GM23338 (cell line): ENCODE data around the gene DUS2. TPM values are rescaled to one million over a fixed set of nuclear protein-coding genes. Genes with fewer than 3 reads are reported as not detected.

Experiments used
- ATAC-seq: fragments of 200-7000 bp; cut with Tn5 transposase; 3 replicates; pipeline ENCODE4 v1.9.1; 2020
- DNase-seq: peaks from one replicate; pipeline ENCODE4 v3.0.0-alpha.2; 2015; ENCODE audit warnings: low spot score
- H2AFZ ChIP-seq: fragments of 200-600 bp; sonication (generic); 2 replicates; pipeline ENCODE4 v1.8.0; 2016; ENCODE audit warnings: antibody characterized with exemption, mild to moderate bottlenecking, moderate library complexity
- H3F3A ChIP-seq: fragments of 200-600 bp; sonication (generic); replicated peaks from 2 replicates; pipeline ENCODE4 v1.8.0; 2017; ENCODE audit warnings: antibody characterized with exemption, mixed run types, low read depth
- H3K27ac ChIP-seq: fragments of 200-600 bp; sonication (generic); 2 replicates; pipeline ENCODE4 v1.6.1; 2016; ENCODE audit warnings: low read depth
- H3K27me3 ChIP-seq: fragments of 200-600 bp; sonication (generic); 2 replicates; pipeline ENCODE4 v1.8.0; 2016; ENCODE audit warnings: mild to moderate bottlenecking, mixed run types, moderate library complexity; ENCODE audit not compliant: insufficient read depth
- H3K36me3 ChIP-seq: fragments of 200-600 bp; sonication (generic); 2 replicates; pipeline ENCODE4 v1.8.0; 2016; ENCODE audit warnings: mild to moderate bottlenecking; ENCODE audit not compliant: insufficient read depth
- H3K4me1 ChIP-seq: fragments of 200-600 bp; sonication (generic); 2 replicates; pipeline ENCODE4 v1.8.0; 2016; ENCODE audit warnings: mild to moderate bottlenecking, moderate library complexity; ENCODE audit not compliant: insufficient read depth
- H3K4me2 ChIP-seq: fragments of 200-600 bp; sonication (generic); 2 replicates; pipeline ENCODE4 v1.7.1; 2017; ENCODE audit warnings: mixed run types
- H3K4me3 ChIP-seq: fragments of 200-600 bp; sonication (generic); 2 replicates; pipeline ENCODE4 v1.6.1; 2016; ENCODE audit warnings: mixed run types
- H3K79me2 ChIP-seq: fragments of 200-600 bp; sonication (generic); replicated peaks from 2 replicates; pipeline ENCODE4 v1.8.0; 2017; ENCODE audit warnings: mild to moderate bottlenecking; ENCODE audit not compliant: insufficient read depth
- H3K9me2 ChIP-seq: fragments of 200-600 bp; sonication (generic); 2 replicates; pipeline ENCODE4 v1.8.0; 2017; ENCODE audit not compliant: insufficient read depth
- H4K20me1 ChIP-seq: fragments of 200-600 bp; sonication (generic); replicated peaks from 2 replicates; pipeline ENCODE4 v1.8.0; 2017; ENCODE audit warnings: mild to moderate bottlenecking; ENCODE audit not compliant: insufficient read depth
- H3K27ac Mint-ChIP-seq: 2 replicates; pipeline ENCODE4 v1.8.0; 2020; ENCODE audit warnings: inconsistent platforms, mild to moderate bottlenecking, moderate library complexity, mixed read lengths
- H3K27me3 Mint-ChIP-seq: 3 replicates; pipeline ENCODE4 v1.8.0; 2022; ENCODE audit warnings: low read depth, mild to moderate bottlenecking, moderate library complexity, mixed read lengths, inconsistent platforms; ENCODE audit not compliant: insufficient read depth, poor library complexity
- H3K36me3 Mint-ChIP-seq: 3 replicates; pipeline ENCODE4 v1.8.0; 2021; ENCODE audit warnings: low read depth, mild to moderate bottlenecking, inconsistent platforms, moderate library complexity, mixed read lengths
- H3K4me1 Mint-ChIP-seq: 3 replicates; pipeline ENCODE4 v1.8.0; 2020; ENCODE audit warnings: mild to moderate bottlenecking, inconsistent platforms, mixed read lengths
- H3K4me3 Mint-ChIP-seq: 3 replicates; pipeline ENCODE4 v1.8.0; 2021; ENCODE audit warnings: moderate library complexity, mild to moderate bottlenecking, inconsistent platforms, mixed read lengths
- H3K9me3 Mint-ChIP-seq: 3 replicates; pipeline ENCODE4 v1.8.0; 2020; ENCODE audit warnings: moderate library complexity, mild to moderate bottlenecking, inconsistent platforms, mixed read lengths
- CREB1 ChIP-seq: fragments of 250-450 bp; sonication (Bioruptor Pico); IDR thresholded peaks from 2 replicates; pipeline ENCODE4 v1.5.0; 2020; ENCODE audit warnings: low read depth, mild to moderate bottlenecking, moderate library complexity
- CTCF ChIP-seq, 2 experiments: fragments of 200-600 bp in 1 of 2; sonication (generic) in 1 of 2; conservative IDR thresholded peaks; 2 replicates each; pipeline versions ENCODE4 v1.5.1 to v1.6.1; 2016 to 2017; ENCODE audit warnings: antibody characterized with exemption in 2 of 2, low read depth in 2 of 2, mild to moderate bottlenecking in 2 of 2, moderate library complexity in 1 of 2
- ETS1 ChIP-seq: IDR thresholded peaks from 2 replicates; pipeline ENCODE4 v1.6.1; 2016; ENCODE audit warnings: antibody characterized with exemption
- EZH2 ChIP-seq: fragments of 200-600 bp; sonication (generic); IDR thresholded peaks from one replicate; pipeline ENCODE4 v1.8.0; 2017; ENCODE audit warnings: antibody characterized with exemption, mild to moderate bottlenecking, low read depth; ENCODE audit not compliant: unreplicated experiment
- EZH2phosphoT487 ChIP-seq: fragments of 200-600 bp; sonication (generic); IDR thresholded peaks from one replicate; pipeline ENCODE4 v1.8.1; 2018; ENCODE audit warnings: antibody characterized with exemption; ENCODE audit not compliant: unreplicated experiment
- JUNB ChIP-seq: IDR thresholded peaks from one replicate; pipeline ENCODE4 v1.6.1; 2016; ENCODE audit warnings: antibody characterized with exemption; ENCODE audit not compliant: unreplicated experiment
- NANOG ChIP-seq: IDR thresholded peaks from 2 replicates; pipeline ENCODE4 v1.6.1; 2016; ENCODE audit warnings: antibody characterized with exemption, borderline replicate concordance
- POLR2AphosphoS5 ChIP-seq: IDR thresholded peaks from 2 replicates; pipeline ENCODE4 v1.6.1; 2016; ENCODE audit warnings: antibody characterized with exemption, low read depth
- REST ChIP-seq: IDR thresholded peaks from one replicate; pipeline ENCODE4 v1.6.1; 2018; ENCODE audit warnings: antibody characterized with exemption; ENCODE audit not compliant: unreplicated experiment
- STAT1 ChIP-seq: IDR thresholded peaks from one replicate; pipeline ENCODE4 v1.6.1; 2016; ENCODE audit warnings: antibody characterized with exemption; ENCODE audit not compliant: unreplicated experiment
- ZNF114 ChIP-seq: fragments of 250-450 bp; sonication (Bioruptor Pico); IDR thresholded peaks from 2 replicates; pipeline ENCODE4 v1.5.0; 2020; ENCODE audit warnings: mild to moderate bottlenecking, moderate library complexity
- ZNF331 ChIP-seq: fragments of 250-450 bp; sonication (Bioruptor Pico); IDR thresholded peaks from 2 replicates; pipeline ENCODE4 v1.5.0; 2020; ENCODE audit warnings: low read depth, mild to moderate bottlenecking, moderate library complexity
- ZNF462 ChIP-seq: fragments of 250-450 bp; sonication (Bioruptor Pico); IDR thresholded peaks from 2 replicates; pipeline ENCODE4 v1.5.0; 2020; ENCODE audit warnings: mild to moderate bottlenecking, moderate library complexity
- polyA plus RNA-seq: library from polyadenylated mRNA; unstranded; fragments of >200 nt; fragmentation: Nextera tagmentation; extraction: Ambion mirVana; gene quantifications from 2 replicates; pipeline ENCODE4 v1.2.1, GENCODE V29; 2016
- total RNA-seq: library from RNA; depleted of rRNA; stranded (reverse); fragments of >200 nt; shearing (Covaris generic); gene quantifications from 2 replicates; pipeline ENCODE4 v1.2.3, GENCODE V29; 2014

Gene DUS2
- total and polyA plus RNA-seq, 2 experiments from 2014 or later, result 13.3 to 26.4 TPM

GRCh38 chr16:68062910-68063393 lies 39.9 kb downstream of the DUS2 start:
- Histone ChIP-seq H3F3A (peaks cover 3% of the 10 kb centered on the region; the same call in 1 of the 2 replicates), H3K4me1 (no peaks in the 10 kb centered on the region), H3K79me2 (no peaks in the 10 kb centered on the region), H3K4me3 (no peak overlapping the region), H3K4me2 (no peak overlapping the region), H2AFZ (no peak overlapping the region), H3K9me2 (no peaks in the 10 kb centered on the region), H3K36me3 (no peaks in the 10 kb centered on the region), H3K27ac (no peak overlapping the region), H4K20me1 (peaks cover 6% of the 10 kb centered on the region; the same call in 1 of the 2 replicates), H3K27me3 (no peaks in the 10 kb centered on the region)
- no peak for DNase-seq
- ATAC-seq, result no peak
- Mint-ChIP-seq H3K4me3 (no peak overlapping the region), H3K27ac (no peak overlapping the region), H3K4me1 (peaks cover 3% of the 10 kb centered on the region; the same call in 2 of the 3 replicates), H3K27me3 (peaks cover 8% of the 10 kb centered on the region), H3K9me3 (no peaks in the 10 kb centered on the region; the same call in 2 of the 3 replicates), H3K36me3 (peaks cover 15% of the 10 kb centered on the region)
- no peak for TF ChIP-seq ZNF331 (CRISPR knock-in tag)
- no peak for TF ChIP-seq EZH2
- no peak for TF ChIP-seq CTCF (conservative IDR thresholded peaks at IDR 0.05; ENCODE audit: low read depth in 2 of 2)
- no peak for TF ChIP-seq REST
- TF ChIP-seq ZNF462 (CRISPR knock-in tag), result no peak
- no peak for TF ChIP-seq ETS1
- no peak for TF ChIP-seq POLR2AphosphoS5
- no peak for TF ChIP-seq JUNB
- TF ChIP-seq ZNF114 (CRISPR knock-in tag), result no peak
- TF ChIP-seq STAT1, result no peak
- no peak for TF ChIP-seq EZH2phosphoT487
- TF ChIP-seq CREB1 (CRISPR knock-in tag), result no peak
- no peak for TF ChIP-seq NANOG
